Keratinocyte (primary cell): ENCODE data around the gene ARHGDIB. TPM values are rescaled to one million over a fixed set of nuclear protein-coding genes. Genes with fewer than 3 reads are reported as not detected.

Experiments
- DNase-seq: peaks from one replicate; pipeline ENCODE4 v3.0.0-alpha.2; 2011; ENCODE audit warnings: low read depth, missing footprints, low spot score
- FAIRE-seq: peaks from 2 replicates; lab custom pipeline; 2011; peaks lifted over from hg19 to GRCh38; lab: Jason Lieb, UNC
- H2AFZ ChIP-seq: 2 replicates; pipeline ENCODE4 v1.6.0; 2012; ENCODE audit warnings: low read length, control low read depth, inconsistent platforms; ENCODE audit not compliant: control insufficient read depth
- H3K27ac ChIP-seq: 2 replicates; pipeline ENCODE4 v1.5.1; 2011; ENCODE audit warnings: low read length; ENCODE audit not compliant: control insufficient read depth, insufficient read depth
- H3K27me3 ChIP-seq: 3 replicates; pipeline ENCODE4 v1.6.0; 2011; ENCODE audit warnings: low read length; ENCODE audit not compliant: control insufficient read depth, insufficient read depth; ENCODE audit errors: extremely low read depth
- H3K36me3 ChIP-seq, 2 experiments: 2 replicates in 1 of 2; 3 replicates in 1 of 2; pipeline ENCODE4 v1.5.1; 2011; ENCODE audit warnings: low read length in 2 of 2, mild to moderate bottlenecking in 1 of 2; ENCODE audit not compliant: control insufficient read depth in 2 of 2, insufficient read depth in 2 of 2; ENCODE audit errors: extremely low read depth in 1 of 2
- H3K4me1 ChIP-seq: 3 replicates; pipeline ENCODE4 v1.5.1; 2011; ENCODE audit warnings: low read length; ENCODE audit not compliant: control insufficient read depth, insufficient read depth; ENCODE audit errors: extremely low read depth
- H3K4me2 ChIP-seq: 3 replicates; pipeline ENCODE4 v1.6.0; 2011; ENCODE audit warnings: low read depth, low read length; ENCODE audit not compliant: control insufficient read depth, insufficient read depth; ENCODE audit errors: extremely low read depth
- H3K4me3 ChIP-seq, 3 experiments: fragments of 200-600 bp in 1 of 3; sonication (generic) in 1 of 3; 2 replicates in 2 of 3; 3 replicates in 1 of 3; pipeline ENCODE4 v1.5.1; 2011 to 2016; ENCODE audit warnings: low read length in 3 of 3, mild to moderate bottlenecking in 3 of 3, control low read depth in 2 of 3, inconsistent platforms in 1 of 3, low read depth in 1 of 3, mixed read lengths in 1 of 3, mixed run types in 1 of 3, moderate library complexity in 1 of 3; ENCODE audit not compliant: control insufficient read depth in 2 of 3, insufficient read depth in 2 of 3; ENCODE audit errors: extremely low read depth in 1 of 3
- H3K79me2 ChIP-seq: 2 replicates; pipeline ENCODE4 v1.6.0; 2012; ENCODE audit warnings: low read length; ENCODE audit not compliant: control insufficient read depth, insufficient read depth
- H3K9ac ChIP-seq: 3 replicates; pipeline ENCODE4 v1.6.0; 2011; ENCODE audit warnings: low read length; ENCODE audit not compliant: control insufficient read depth, insufficient read depth; ENCODE audit errors: extremely low read depth
- H3K9me1 ChIP-seq: 3 replicates; pipeline ENCODE4 v1.6.0; 2011; ENCODE audit warnings: low read length; ENCODE audit not compliant: control insufficient read depth, insufficient read depth; ENCODE audit errors: extremely low read depth
- H3K9me3 ChIP-seq: 2 replicates; pipeline ENCODE4 v1.5.1; 2012; ENCODE audit warnings: low read depth, low read length; ENCODE audit not compliant: control insufficient read depth
- H4K20me1 ChIP-seq: 3 replicates; pipeline ENCODE4 v1.6.0; 2011; ENCODE audit warnings: low read length; ENCODE audit not compliant: control insufficient read depth, insufficient read depth; ENCODE audit errors: extremely low read depth
- EZH2 ChIP-seq: IDR thresholded peaks from one replicate; pipeline ENCODE4 v1.6.1; 2012; ENCODE audit warnings: inconsistent platforms, mild to moderate bottlenecking, low read length, moderate library complexity
- dilution Hi-C: fragments of 300-500 bp; cut with MboI; formaldehyde crosslinking; loops from one replicate; pipeline ENCODE4 v1.7.0; 2020; ENCODE audit warnings: low sequenced_read_pairs; ENCODE audit not compliant: extremely low pct_ligation_motif_present
- polyA plus RNA-seq, 5 experiments: library from polyadenylated mRNA; depleted of rRNA in 3 of 5; stranded (reverse) in 3 of 5; stranded (forward) in 1 of 5; unstranded in 1 of 5; fragments of >200 nt; gene quantifications; 1 replicate in 1 of 5; 2 replicates in 3 of 5; 3 replicates in 1 of 5; pipeline versions ENCODE4 v1.2.1 to v1.2.3, GENCODE V29; 2011 to 2012; ENCODE audit warnings: missing spikeins in 2 of 5, low read depth in 1 of 5, low replicate concordance in 1 of 5
- TF ChIP-seq, protein P1 (sequence below), 3 experiments: IDR thresholded peaks in 1 of 3; conservative IDR thresholded peaks in 1 of 3; optimal IDR thresholded peaks in 1 of 3; 2 replicates in 2 of 3; 3 replicates in 1 of 3; pipeline versions ENCODE3 to v1.5.1; 2011; ENCODE audit warnings: low read length in 3 of 3, mild to moderate bottlenecking in 3 of 3, moderate library complexity in 2 of 3, control low read depth in 1 of 3, inconsistent platforms in 1 of 3; ENCODE audit not compliant: insufficient read depth in 2 of 3; ENCODE audit errors: extremely low read depth in 1 of 3

ARHGDIB gene
- polyA plus RNA-seq, 1 donor (not counting 4 experiments of a cell fraction or from before 2014, with no cell fraction given), result 164 TPM

GRCh38 chr12:14941369-14941768, 20.0 kb downstream of the ARHGDIB start:
- Histone ChIP-seq H3K9me3 (no peaks in the 10 kb centered on the region), H2AFZ (no peak overlapping the region), H3K36me3 (peaks cover 3 to 5% of the 10 kb centered on the region in 2 experiments), H3K4me1 (peaks cover 3% of the 10 kb centered on the region), H3K9ac (no peak overlapping the region), H3K27me3 (no peaks in the 10 kb centered on the region), H3K79me2 (no peaks in the 10 kb centered on the region), H3K4me2 (no peak overlapping the region), H4K20me1 (no peaks in the 10 kb centered on the region), H3K4me3 (no peak overlapping the region), H3K9me1 (no peaks in the 10 kb centered on the region), H3K27ac (no peak overlapping the region)
- TF ChIP-seq, protein P1, sequence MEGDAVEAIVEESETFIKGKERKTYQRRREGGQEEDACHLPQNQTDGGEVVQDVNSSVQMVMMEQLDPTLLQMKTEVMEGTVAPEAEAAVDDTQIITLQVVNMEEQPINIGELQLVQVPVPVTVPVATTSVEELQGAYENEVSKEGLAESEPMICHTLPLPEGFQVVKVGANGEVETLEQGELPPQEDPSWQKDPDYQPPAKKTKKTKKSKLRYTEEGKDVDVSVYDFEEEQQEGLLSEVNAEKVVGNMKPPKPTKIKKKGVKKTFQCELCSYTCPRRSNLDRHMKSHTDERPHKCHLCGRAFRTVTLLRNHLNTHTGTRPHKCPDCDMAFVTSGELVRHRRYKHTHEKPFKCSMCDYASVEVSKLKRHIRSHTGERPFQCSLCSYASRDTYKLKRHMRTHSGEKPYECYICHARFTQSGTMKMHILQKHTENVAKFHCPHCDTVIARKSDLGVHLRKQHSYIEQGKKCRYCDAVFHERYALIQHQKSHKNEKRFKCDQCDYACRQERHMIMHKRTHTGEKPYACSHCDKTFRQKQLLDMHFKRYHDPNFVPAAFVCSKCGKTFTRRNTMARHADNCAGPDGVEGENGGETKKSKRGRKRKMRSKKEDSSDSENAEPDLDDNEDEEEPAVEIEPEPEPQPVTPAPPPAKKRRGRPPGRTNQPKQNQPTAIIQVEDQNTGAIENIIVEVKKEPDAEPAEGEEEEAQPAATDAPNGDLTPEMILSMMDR (optimal IDR thresholded peaks at IDR 0.05 in 1 of 3, IDR thresholded peaks at IDR 0.05 in 1 of 3, conservative IDR thresholded peaks at IDR 0.05 in 1 of 3; ENCODE audit: extremely low read depth in 1 of 3, insufficient read depth in 2 of 3, low read length in 3 of 3), result no peak
- TF ChIP-seq EZH2, result no peak
- FAIRE-seq (no peak), DNase-seq (no peak)
- dilution Hi-C loops, result no loop called here

GRCh38 chr12:14938301-14938700, 23.1 kb downstream of the ARHGDIB start, which contains the start of gene ERP27:
TSS of gene ERP27 (minus strand) at chr12:14938537. CDS start at chr12:14938508, 29 bp downstream.
- no peak for FAIRE-seq

More at GRCh38 chr12:14938301-14938700, 23.1 kb downstream of the ARHGDIB start, which contains the start of gene ERP27:
- Histone ChIP-seq H3K27ac (no peak within 1 kb of the TSS), H3K36me3 (peaks cover 0 to 2% of the 10 kb centered on the region in 2 experiments), H3K9me3 (no peaks in the 10 kb centered on the region), H3K9ac (no peak within 1 kb of the TSS), H2AFZ (no peak within 1 kb of the TSS), H3K9me1 (no peaks in the 10 kb centered on the region), H3K27me3 (no peaks in the 10 kb centered on the region), H4K20me1 (no peaks in the 10 kb centered on the region), H3K4me2 (peak within 1 kb of the TSS; percentile 16), H3K4me1 (peaks cover 3% of the 10 kb centered on the region), H3K4me3 (no peak within 1 kb of the TSS), H3K79me2 (no peaks in the 10 kb centered on the region)
- dilution Hi-C loops, result no loop called here
- no peak for DNase-seq
- TF ChIP-seq, protein P1 (optimal IDR thresholded peaks at IDR 0.05 in 1 of 3, IDR thresholded peaks at IDR 0.05 in 1 of 3, conservative IDR thresholded peaks at IDR 0.05 in 1 of 3; ENCODE audit: extremely low read depth in 1 of 3, insufficient read depth in 2 of 3, low read length in 3 of 3), result no peak
- TF ChIP-seq EZH2, result no peak
